22Rv1 (cell line): ENCODE data around the gene SLC66A1.

Experiments
- ZFX ChIP-seq: fragments of 450-650 bp; IDR thresholded peaks from 2 replicates; pipeline ENCODE4 v1.6.1; 2017; ENCODE audit warnings: antibody characterized with exemption, borderline replicate concordance
- TF ChIP-seq, protein P1 (sequence below): fragments of 450-650 bp; IDR thresholded peaks from 2 replicates; pipeline ENCODE4 v1.5.1; 2017; ENCODE audit warnings: mild to moderate bottlenecking

DNA sequence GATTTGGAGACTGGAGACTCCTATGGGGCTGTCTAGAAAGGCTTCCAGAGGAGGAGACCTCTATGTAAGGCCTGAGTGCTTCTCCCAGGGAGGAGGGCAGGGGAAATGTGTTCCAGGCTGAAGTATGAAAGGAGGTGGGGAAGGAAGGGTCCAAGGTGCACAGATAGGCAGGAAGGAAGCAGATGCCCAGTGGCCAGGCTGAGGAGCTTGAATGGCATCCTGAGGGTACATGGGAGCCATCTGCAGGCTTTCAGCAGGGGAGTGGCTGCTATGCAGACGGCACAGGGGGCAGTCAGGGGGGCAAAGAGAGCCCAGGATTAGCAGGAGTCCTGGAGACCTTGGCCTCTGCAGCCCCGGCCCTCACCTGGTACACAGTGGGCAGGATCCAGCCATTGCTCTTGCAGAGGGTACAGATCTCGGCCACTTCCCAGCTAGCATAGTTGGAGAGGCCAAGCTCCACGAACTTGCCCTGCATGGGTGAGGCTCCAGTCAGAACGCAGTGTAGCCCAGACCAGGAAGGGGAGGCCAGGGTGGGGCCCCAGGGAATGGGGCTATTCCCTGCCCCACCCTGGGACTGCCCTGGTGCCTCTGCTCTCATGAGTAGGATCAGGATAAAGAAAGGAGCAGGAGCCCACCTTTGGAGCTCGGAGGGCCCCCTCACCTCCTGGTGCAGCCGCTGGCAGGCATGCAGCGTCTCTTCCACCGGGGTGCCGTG is 4.2 kb upstream of the SLC66A1 start:
- TF ChIP-seq, protein P1, sequence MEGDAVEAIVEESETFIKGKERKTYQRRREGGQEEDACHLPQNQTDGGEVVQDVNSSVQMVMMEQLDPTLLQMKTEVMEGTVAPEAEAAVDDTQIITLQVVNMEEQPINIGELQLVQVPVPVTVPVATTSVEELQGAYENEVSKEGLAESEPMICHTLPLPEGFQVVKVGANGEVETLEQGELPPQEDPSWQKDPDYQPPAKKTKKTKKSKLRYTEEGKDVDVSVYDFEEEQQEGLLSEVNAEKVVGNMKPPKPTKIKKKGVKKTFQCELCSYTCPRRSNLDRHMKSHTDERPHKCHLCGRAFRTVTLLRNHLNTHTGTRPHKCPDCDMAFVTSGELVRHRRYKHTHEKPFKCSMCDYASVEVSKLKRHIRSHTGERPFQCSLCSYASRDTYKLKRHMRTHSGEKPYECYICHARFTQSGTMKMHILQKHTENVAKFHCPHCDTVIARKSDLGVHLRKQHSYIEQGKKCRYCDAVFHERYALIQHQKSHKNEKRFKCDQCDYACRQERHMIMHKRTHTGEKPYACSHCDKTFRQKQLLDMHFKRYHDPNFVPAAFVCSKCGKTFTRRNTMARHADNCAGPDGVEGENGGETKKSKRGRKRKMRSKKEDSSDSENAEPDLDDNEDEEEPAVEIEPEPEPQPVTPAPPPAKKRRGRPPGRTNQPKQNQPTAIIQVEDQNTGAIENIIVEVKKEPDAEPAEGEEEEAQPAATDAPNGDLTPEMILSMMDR, result no peak
- no peak for TF ChIP-seq ZFX
